Measurements from ENCODE around the gene ADAM10.

GRCh38 chr15:58539548-58539947, 210.0 kb downstream of the ADAM10 start:
- no peak for TF ChIP-seq SUZ12 (IDR thresholded peaks at IDR 0.05; ENCODE audit: extremely low read depth, insufficient read depth, insufficient read length)
- TF ChIP-seq YY1 (IDR thresholded peaks at IDR 0.05; ENCODE audit: insufficient read depth, insufficient read length), result no peak
- TF ChIP-seq ZNF274 (IDR thresholded peaks at IDR 0.05; ENCODE audit: low read depth, low read length), result no peak

All from NT2/D1 (cell line).